Measurements from ENCODE around the gene FAM13C.

The FAM13C gene

DNA sequence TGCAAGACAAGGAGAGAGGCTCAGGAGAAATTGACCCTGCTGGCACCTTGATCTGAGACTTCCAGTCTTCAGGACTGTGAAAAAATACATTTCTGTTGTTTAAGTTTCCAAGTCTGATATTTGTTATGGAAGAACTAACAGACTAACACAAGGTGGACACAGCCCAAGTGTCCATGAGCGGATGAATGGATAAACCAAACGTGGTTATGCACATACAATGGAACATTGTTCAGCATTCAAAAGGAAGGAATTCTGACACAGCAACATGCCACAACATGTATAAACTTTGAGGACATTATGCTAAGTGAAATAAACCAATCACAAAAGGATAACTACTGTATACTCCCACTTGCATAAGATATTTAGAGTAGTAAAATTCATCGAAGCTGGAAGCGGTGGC is 76.5 kb downstream of the FAM13C start:
- Mint-ChIP-seq H3K9me3 (no peaks in the 10 kb centered on the region), H3K4me3 (no peak overlapping the region), H3K27ac (no peak overlapping the region), H3K36me3 (ENCODE audit: low read depth) (no peaks in the 10 kb centered on the region), H3K27me3 (no peaks in the 10 kb centered on the region), H3K4me1 (ENCODE audit: low read depth) (no peaks in the 10 kb centered on the region)
- DNase-seq = no peak

DNA sequence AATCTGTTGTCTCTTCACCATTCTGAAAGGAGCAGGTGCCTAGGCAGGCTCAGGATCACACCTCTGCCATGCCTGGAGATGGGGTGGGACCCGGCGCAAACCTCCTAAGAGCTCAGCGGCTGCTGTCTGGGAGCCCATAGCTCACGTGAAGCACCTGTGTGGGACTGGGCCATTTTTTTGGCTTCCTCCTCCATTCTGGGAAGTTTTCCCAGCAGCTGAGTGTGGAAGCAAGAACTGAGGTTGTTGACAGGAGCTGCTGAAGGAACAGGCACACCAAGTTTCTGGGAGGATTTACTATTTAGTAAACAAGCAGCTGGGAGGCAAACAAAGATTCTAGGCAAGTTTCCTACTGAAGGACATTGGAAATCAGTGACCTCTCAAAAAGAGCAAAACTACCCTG is 77.3 kb downstream of the FAM13C start:
- DNase-seq = no peak
- no peak overlapping the region for H3K27ac Mint-ChIP-seq
- no peaks in the 10 kb centered on the region for H3K4me1 Mint-ChIP-seq (ENCODE audit: low read depth)
- no peaks in the 10 kb centered on the region for H3K9me3 Mint-ChIP-seq
- H3K36me3 Mint-ChIP-seq (ENCODE audit: low read depth) = no peaks in the 10 kb centered on the region
- no peak overlapping the region for H3K4me3 Mint-ChIP-seq
- H3K27me3 Mint-ChIP-seq = no peaks in the 10 kb centered on the region

DNA sequence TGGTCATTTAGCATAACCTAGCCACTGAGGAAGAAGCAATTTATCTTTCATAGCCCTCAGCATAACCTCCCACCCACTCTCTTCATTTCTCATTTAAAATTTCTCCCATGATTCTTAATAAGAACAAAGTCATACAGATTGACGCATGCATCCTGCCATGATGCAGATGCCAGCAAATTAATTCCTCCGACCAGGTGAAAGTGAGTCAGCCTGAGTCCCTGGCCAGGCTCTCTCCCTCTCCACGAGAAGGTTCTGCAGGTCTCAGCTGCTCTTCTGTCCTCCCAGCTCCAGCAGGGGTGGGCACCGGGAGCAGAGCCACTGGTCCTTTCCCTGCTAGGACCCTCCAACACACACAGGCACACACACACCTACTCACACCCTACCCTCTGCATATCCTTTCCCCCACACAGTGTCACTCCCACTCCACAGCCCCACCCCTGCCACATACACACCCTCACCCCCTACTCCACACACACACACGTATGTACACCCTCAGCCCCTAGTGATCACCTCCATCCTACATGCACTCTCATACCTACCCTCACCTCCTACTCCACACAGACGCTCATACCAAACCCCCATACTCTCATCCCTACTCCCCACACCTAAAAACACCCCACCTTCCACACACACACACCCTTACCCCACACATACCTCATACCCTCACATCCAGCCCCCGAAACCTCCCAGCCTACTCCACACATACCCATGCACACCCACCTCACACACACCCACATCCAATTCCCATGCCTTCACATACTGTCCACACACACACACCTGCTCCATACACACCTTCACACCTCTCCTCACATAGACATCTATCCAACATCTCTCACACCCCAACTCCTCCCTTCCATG is 78.0 kb downstream of the FAM13C start:
- Mint-ChIP-seq H3K4me3 (no peak overlapping the region), H3K27ac (no peak overlapping the region), H3K36me3 (ENCODE audit: low read depth) (no peaks in the 10 kb centered on the region), H3K27me3 (no peaks in the 10 kb centered on the region), H3K9me3 (no peaks in the 10 kb centered on the region), H3K4me1 (ENCODE audit: low read depth) (no peaks in the 10 kb centered on the region)
- no peak for DNase-seq

DNA sequence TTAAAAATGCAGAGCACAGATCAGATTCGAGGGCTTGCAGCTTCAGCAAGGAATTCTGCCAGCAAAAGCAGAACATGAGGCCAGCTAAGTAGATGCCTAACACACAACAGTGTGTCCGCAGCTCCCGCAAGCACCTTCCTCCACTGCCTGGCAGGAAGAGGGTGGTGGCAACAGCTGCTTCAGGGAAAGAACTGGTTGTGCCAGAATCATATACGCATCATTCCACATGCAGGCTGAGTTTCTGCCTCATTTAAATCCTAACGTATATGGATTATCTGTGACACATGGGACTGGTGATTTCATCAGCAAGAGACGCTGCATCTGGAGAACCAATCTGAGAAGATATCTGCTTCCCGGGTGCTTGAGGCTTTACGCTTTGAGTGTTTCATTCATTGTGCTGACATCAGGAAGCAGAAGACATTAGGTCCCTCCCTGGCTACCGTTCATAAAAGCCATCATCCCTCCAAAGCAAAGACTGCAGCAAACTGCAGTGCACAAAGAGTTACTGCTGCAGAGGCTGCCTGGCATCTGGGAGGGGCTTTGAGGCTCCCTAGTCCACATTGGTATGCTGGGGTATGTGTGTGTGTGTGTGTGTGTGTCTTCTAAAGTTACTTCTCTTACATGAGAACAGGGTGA is 78.8 kb downstream of the FAM13C start:
- no peak overlapping the region for H3K4me3 Mint-ChIP-seq
- H3K27ac Mint-ChIP-seq = no peak overlapping the region

DNA sequence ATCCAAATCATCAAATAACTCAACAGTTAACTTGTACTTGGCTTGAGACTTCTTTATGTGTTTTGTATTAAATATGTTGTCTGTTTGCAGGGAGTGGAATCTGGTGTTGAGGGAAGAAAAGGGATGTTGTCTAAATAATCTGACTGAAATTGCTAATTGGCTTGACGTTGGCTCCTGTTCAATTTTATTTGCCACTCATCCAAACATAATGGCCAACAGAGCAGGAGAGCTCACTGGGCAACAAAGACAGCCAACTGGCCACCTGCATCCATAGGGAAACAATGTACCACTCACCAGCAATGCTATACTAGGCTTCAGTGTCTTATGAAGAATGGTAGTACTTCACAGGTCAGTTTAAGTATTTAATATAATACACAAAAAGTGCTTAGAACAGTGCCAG is 80.5 kb downstream of the FAM13C start:
- no peak overlapping the region for H3K4me3 Mint-ChIP-seq
- no peak overlapping the region for H3K27ac Mint-ChIP-seq
- H3K36me3 Mint-ChIP-seq (ENCODE audit: low read depth) = no peaks in the 10 kb centered on the region
- DNase-seq = no peak
- no peaks in the 10 kb centered on the region for H3K4me1 Mint-ChIP-seq (ENCODE audit: low read depth)
- no peaks in the 10 kb centered on the region for H3K9me3 Mint-ChIP-seq
- H3K27me3 Mint-ChIP-seq = no peaks in the 10 kb centered on the region

More for the DNA sequence above, 78.8 kb downstream of the FAM13C start:
- no peaks in the 10 kb centered on the region for H3K9me3 Mint-ChIP-seq
- DNase-seq = no peak
- no peaks in the 10 kb centered on the region for H3K27me3 Mint-ChIP-seq
- no peaks in the 10 kb centered on the region for H3K36me3 Mint-ChIP-seq (ENCODE audit: low read depth)
- H3K4me1 Mint-ChIP-seq (ENCODE audit: low read depth) = no peaks in the 10 kb centered on the region

DNA sequence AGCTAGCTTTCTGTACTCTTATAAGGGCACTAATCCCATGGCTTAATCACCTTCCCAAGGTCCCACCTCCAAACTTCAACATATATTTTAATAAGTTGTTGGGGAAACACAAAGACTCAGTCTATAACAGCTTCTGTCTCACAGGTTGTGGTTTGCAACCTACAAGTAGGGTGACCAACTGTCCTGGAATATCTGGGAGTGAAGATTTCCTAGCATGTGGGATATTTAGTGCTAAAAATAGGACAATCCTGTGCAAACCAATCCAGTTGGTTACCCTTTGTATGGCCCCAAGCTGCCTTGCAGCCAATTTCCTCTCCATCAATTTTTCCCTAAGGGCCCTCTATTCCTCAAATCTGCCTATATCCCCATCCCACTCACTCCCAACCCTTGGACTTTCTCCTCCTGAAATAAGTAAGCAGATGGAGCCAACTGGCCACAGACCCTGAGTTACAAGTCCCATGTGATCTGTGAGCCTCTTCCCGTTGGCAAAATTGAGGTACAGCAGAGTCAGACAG is 82.3 kb downstream of the FAM13C start:
- Mint-ChIP-seq H3K4me3 (no peak overlapping the region), H3K27me3 (no peaks in the 10 kb centered on the region), H3K27ac (no peak overlapping the region), H3K36me3 (ENCODE audit: low read depth) (no peaks in the 10 kb centered on the region), H3K9me3 (no peaks in the 10 kb centered on the region), H3K4me1 (ENCODE audit: low read depth) (no peaks in the 10 kb centered on the region)
- no peak for DNase-seq

DNA sequence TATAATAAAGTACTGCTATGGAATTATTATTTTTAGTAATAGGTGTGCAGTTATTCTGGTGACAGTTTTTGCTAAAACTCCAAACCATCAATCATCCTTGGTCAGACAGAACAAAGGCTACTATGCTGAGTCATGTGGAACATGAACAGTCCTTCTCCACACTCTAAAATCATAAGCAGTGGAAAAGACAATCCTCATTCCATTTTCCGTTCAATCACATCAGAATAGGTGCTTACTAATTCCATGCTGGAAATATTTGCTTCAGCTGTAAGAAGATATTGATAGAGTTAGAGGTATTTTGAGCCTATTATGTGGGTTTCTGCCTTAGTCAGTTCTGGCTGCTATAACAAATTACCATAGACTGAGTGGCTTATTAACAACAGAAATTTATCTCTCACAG is 82.9 kb downstream of the FAM13C start:
- Mint-ChIP-seq H3K9me3 (no peaks in the 10 kb centered on the region), H3K27ac (no peak overlapping the region), H3K36me3 (ENCODE audit: low read depth) (no peaks in the 10 kb centered on the region), H3K27me3 (no peaks in the 10 kb centered on the region), H3K4me3 (no peak overlapping the region), H3K4me1 (ENCODE audit: low read depth) (no peaks in the 10 kb centered on the region)
- DNase-seq = no peak

DNA sequence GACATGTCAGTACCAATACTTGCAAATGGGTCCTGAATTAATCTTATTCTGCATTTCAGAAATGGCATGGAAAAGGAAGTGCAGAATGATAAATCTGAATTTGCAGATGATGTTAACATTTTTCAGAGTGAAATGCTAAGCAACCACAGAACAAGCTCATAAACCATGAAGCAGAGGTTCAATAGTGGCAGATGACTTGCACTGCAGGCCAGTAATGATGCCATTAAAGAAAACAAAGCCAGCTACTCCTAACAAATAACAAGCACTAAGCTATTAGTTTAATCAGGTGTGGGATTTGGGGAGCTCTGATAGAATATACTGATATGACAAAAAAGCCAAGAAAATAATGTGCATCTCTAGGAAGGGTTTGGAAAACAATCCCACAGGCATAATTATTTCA is 85.4 kb downstream of the FAM13C start:
- Mint-ChIP-seq H3K27me3 (no peaks in the 10 kb centered on the region), H3K9me3 (no peaks in the 10 kb centered on the region), H3K4me1 (ENCODE audit: low read depth) (no peaks in the 10 kb centered on the region), H3K36me3 (ENCODE audit: low read depth) (no peaks in the 10 kb centered on the region), H3K4me3 (no peak overlapping the region), H3K27ac (no peak overlapping the region)
- DNase-seq = no peak

DNA sequence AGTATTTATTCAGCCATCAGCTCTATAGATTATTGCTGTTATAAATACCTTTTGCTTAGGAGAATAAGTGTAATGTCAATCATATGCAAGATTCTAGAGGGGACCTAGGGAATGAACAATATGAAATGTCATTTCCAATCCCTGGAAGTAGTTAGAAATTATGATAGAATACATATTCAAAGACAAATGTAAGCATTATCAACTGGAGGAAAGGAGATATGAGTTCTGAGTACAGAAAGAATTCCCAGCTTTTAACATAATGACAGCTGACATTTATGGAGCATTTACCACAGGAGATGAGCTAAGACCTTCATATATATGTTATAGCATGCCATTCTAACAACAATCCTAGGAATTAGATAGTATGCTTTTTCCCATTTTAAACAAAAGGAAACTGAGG is 86.2 kb downstream of the FAM13C start:
- Mint-ChIP-seq H3K27ac (no peak overlapping the region), H3K27me3 (no peaks in the 10 kb centered on the region), H3K36me3 (ENCODE audit: low read depth) (no peaks in the 10 kb centered on the region), H3K9me3 (no peaks in the 10 kb centered on the region), H3K4me1 (ENCODE audit: low read depth) (no peaks in the 10 kb centered on the region), H3K4me3 (no peak overlapping the region)
- no peak for DNase-seq

DNA sequence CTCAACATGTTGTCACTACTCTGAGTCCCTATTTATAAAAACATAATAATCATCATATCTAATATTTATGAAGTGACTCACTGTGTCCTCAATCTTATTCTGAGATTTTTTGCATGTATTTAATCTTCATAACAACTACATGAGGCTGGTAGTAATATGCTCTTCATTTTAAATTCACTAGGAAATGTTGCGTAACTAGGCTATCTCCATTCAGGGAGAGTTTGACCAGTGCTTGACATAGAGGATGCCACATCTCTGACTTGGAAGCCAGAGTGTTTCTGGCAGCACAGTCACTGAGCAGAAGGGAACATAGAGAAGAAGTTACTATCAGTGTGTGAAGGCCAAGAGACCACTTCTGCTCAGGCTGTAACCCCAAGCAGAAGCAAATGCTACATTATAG is 88.9 kb downstream of the FAM13C start:
- Mint-ChIP-seq H3K36me3 (ENCODE audit: low read depth) (no peaks in the 10 kb centered on the region), H3K4me3 (no peak overlapping the region), H3K9me3 (peaks cover 3% of the 10 kb centered on the region), H3K27ac (no peak overlapping the region), H3K27me3 (no peaks in the 10 kb centered on the region), H3K4me1 (ENCODE audit: low read depth) (no peaks in the 10 kb centered on the region)
- DNase-seq = no peak

DNA sequence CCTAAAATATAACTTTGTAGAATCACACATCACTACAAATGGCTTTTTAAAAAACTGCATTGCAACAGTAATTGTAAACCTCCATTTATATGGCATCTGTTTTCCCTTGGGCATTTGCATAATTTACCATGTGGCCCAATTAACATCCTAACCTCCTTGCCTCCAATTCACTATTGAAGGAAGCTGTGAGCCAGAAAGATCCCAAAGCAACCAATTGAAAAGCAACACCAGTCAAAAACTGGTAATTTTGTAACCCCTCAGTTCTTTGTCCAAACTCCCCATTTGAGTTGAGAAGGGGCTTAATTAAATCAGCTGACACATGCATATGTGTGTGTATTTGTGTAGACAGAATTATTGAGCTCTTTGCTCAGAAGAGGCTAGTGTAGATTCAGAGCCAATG is 90.3 kb downstream of the FAM13C start:
- H3K4me1 Mint-ChIP-seq (ENCODE audit: low read depth) = no peaks in the 10 kb centered on the region
- no peaks in the 10 kb centered on the region for H3K27me3 Mint-ChIP-seq
- no peak overlapping the region for H3K27ac Mint-ChIP-seq
- no peak for DNase-seq
- no peak overlapping the region for H3K4me3 Mint-ChIP-seq
- H3K9me3 Mint-ChIP-seq = peaks cover 3% of the 10 kb centered on the region
- H3K36me3 Mint-ChIP-seq (ENCODE audit: low read depth) = no peaks in the 10 kb centered on the region

DNA sequence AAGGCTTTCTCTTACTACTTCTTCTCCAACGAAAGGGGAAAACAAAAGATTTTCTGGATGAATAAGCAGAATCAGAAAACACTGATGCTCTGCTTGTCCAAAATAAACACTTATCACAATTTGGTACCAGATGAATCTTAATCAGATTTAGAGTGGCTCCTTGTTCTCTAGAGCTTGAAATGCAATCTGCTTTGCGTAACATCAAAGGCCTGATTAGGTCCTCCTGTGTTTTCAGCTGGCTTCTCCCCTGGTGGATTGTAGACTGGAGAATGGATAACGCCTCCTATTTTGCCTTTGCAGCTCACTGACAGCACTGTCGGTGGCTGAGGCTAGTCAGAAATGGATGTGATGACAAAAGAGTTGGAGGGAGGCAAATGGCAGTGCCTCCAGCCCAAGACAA is 91.2 kb downstream of the FAM13C start:
- no peaks in the 10 kb centered on the region for H3K27me3 Mint-ChIP-seq
- no peaks in the 10 kb centered on the region for H3K4me1 Mint-ChIP-seq (ENCODE audit: low read depth)
- H3K9me3 Mint-ChIP-seq = peaks cover 3% of the 10 kb centered on the region
- no peak for DNase-seq
- H3K36me3 Mint-ChIP-seq (ENCODE audit: low read depth) = no peaks in the 10 kb centered on the region
- no peak overlapping the region for H3K4me3 Mint-ChIP-seq
- no peak overlapping the region for H3K27ac Mint-ChIP-seq

DNA sequence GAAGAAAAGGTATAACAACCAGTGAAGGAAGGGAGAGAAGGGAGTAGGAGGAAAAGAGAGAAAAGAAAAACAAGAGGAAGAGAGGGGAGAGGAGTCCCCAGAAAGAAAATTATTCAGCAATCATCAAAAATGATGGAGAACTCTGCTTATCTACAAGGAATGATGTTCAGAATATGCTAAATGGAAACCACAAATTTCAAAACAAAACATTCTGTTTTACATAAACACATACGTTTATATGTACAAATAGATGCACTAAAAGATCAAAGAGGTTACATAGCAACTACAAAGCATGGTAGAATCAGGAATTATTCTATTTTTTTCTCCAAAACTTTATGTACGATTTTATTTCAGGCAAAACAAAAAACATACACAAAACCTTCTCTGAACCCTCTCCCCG is 91.9 kb downstream of the FAM13C start:
- no peak overlapping the region for H3K4me3 Mint-ChIP-seq
- peaks cover 3% of the 10 kb centered on the region for H3K9me3 Mint-ChIP-seq
- no peaks in the 10 kb centered on the region for H3K36me3 Mint-ChIP-seq (ENCODE audit: low read depth)
- H3K4me1 Mint-ChIP-seq (ENCODE audit: low read depth) = no peaks in the 10 kb centered on the region
- H3K27me3 Mint-ChIP-seq = no peaks in the 10 kb centered on the region
- DNase-seq = no peak
- no peak overlapping the region for H3K27ac Mint-ChIP-seq

DNA sequence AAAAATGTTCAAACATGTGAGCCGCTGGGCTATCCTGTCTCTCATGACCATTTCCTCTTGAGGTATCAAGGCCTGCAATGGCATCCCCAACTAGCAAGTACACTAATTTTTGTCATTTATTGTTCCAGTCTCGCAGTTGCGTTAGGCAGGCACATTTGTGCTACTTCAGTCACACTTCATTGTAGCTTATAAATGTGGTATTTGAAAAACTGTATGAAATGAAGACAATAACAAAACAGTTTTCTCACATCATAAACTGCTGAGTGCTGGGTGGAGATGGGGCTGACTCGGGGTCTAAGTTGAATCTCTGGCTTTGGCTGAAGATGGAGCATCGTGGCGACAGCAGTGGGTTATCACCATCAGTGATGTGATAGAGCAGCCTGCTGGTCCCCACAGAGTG is 92.7 kb downstream of the FAM13C start:
- H3K4me1 Mint-ChIP-seq (ENCODE audit: low read depth) = no peaks in the 10 kb centered on the region
- no peak for DNase-seq

DNA sequence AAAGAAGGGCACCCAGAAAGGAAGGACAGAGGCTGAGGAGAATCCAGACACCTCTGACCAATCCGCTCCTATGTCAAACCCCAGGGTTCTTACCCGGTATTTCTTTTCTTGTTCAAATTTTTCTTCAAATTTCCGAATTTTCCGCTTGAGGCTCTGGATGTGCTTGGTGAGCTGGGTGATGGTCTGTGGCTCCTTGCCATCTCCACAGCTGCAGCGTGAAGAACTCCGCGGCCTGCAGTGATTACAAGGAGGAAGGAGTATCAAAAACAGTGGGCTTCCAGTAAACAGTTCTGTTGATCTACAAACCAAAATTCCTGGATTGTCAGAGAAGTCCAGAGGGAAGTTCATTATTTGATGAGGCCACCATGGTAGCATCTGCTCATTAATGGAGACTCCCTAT is 93.9 kb downstream of the FAM13C start:
- Mint-ChIP-seq H3K36me3 (ENCODE audit: low read depth) (no peaks in the 10 kb centered on the region), H3K27ac (no peak overlapping the region), H3K4me1 (ENCODE audit: low read depth) (no peaks in the 10 kb centered on the region), H3K4me3 (no peak overlapping the region), H3K9me3 (peaks cover 3% of the 10 kb centered on the region), H3K27me3 (no peaks in the 10 kb centered on the region)
- no peak for DNase-seq

More for the DNA sequence above, 92.7 kb downstream of the FAM13C start:
- no peak overlapping the region for H3K27ac Mint-ChIP-seq
- H3K9me3 Mint-ChIP-seq = peaks cover 3% of the 10 kb centered on the region
- H3K4me3 Mint-ChIP-seq = no peak overlapping the region
- H3K36me3 Mint-ChIP-seq (ENCODE audit: low read depth) = no peaks in the 10 kb centered on the region
- H3K27me3 Mint-ChIP-seq = no peaks in the 10 kb centered on the region
